DND-41 (cell line): Measurements from ENCODE around the gene SLC25A1.

Source experiments
- ATAC-seq: fragments of 200-7000 bp; cut with Tn5 transposase; 3 replicates; pipeline ENCODE4 v1.9.1; 2021; ENCODE audit warnings: low read depth; ENCODE audit not compliant: insufficient read depth
- DNase-seq: peaks from one replicate; pipeline ENCODE4 v3.0.0-alpha.2; 2020
- H2AFZ ChIP-seq: 2 replicates; pipeline ENCODE4 v1.6.0; 2012; ENCODE audit warnings: low read depth, low read length
- H3K27ac ChIP-seq: 2 replicates; pipeline ENCODE4 v1.5.1; 2012; ENCODE audit warnings: low read length, inconsistent platforms
- H3K27me3 ChIP-seq: fragments of 200-600 bp; sonication (generic); 2 replicates; pipeline ENCODE4 v1.6.0; 2012; ENCODE audit warnings: low read length, mild to moderate bottlenecking, inconsistent platforms; ENCODE audit not compliant: insufficient read depth, poor library complexity
- H3K36me3 ChIP-seq: 2 replicates; pipeline ENCODE4 v1.5.1; 2012; ENCODE audit warnings: low read length, inconsistent platforms; ENCODE audit not compliant: insufficient read depth
- H3K4me1 ChIP-seq: 2 replicates; pipeline ENCODE4 v1.5.1; 2012; ENCODE audit warnings: mild to moderate bottlenecking, low read length; ENCODE audit not compliant: insufficient read depth
- H3K4me2 ChIP-seq: 2 replicates; pipeline ENCODE4 v1.6.0; 2012; ENCODE audit warnings: mild to moderate bottlenecking, moderate library complexity, low read length, inconsistent platforms; ENCODE audit not compliant: insufficient read depth
- H3K4me3 ChIP-seq, 2 experiments: fragments of 200-600 bp in 1 of 2; shearing (Covaris generic) in 1 of 2; 2 replicates each; pipeline ENCODE4 v1.5.1; 2012 to 2016; ENCODE audit warnings: inconsistent platforms in 2 of 2, low read length in 2 of 2, mild to moderate bottlenecking in 2 of 2, low read depth in 1 of 2, moderate library complexity in 1 of 2
- H3K79me2 ChIP-seq: 2 replicates; pipeline ENCODE4 v1.6.0; 2012; ENCODE audit warnings: low read length, inconsistent platforms; ENCODE audit not compliant: insufficient read depth
- H3K9ac ChIP-seq: 2 replicates; pipeline ENCODE4 v1.6.0; 2012; ENCODE audit warnings: low read depth, mild to moderate bottlenecking, inconsistent platforms, low read length, moderate library complexity
- H3K9me3 ChIP-seq: 2 replicates; pipeline ENCODE4 v1.5.1; 2012; ENCODE audit warnings: low read length, moderate library complexity, mild to moderate bottlenecking, inconsistent platforms; ENCODE audit not compliant: insufficient read depth, severe bottlenecking
- H4K20me1 ChIP-seq: 2 replicates; pipeline ENCODE4 v1.6.0; 2012; ENCODE audit warnings: low read length; ENCODE audit not compliant: insufficient read depth
- EZH2 ChIP-seq: IDR thresholded peaks from 3 replicates; pipeline ENCODE4 v1.6.1; 2012; ENCODE audit warnings: borderline replicate concordance, low read depth, mild to moderate bottlenecking, moderate library complexity, low read length, inconsistent platforms; ENCODE audit not compliant: severe bottlenecking
- TF ChIP-seq, protein P1 (sequence below): IDR thresholded peaks from 2 replicates; pipeline ENCODE4 v1.5.1; 2012; ENCODE audit warnings: borderline replicate concordance, low read length, moderate library complexity, mild to moderate bottlenecking; ENCODE audit not compliant: poor library complexity, severe bottlenecking; ENCODE audit errors: extremely low read depth

Gene SLC25A1

DNA sequence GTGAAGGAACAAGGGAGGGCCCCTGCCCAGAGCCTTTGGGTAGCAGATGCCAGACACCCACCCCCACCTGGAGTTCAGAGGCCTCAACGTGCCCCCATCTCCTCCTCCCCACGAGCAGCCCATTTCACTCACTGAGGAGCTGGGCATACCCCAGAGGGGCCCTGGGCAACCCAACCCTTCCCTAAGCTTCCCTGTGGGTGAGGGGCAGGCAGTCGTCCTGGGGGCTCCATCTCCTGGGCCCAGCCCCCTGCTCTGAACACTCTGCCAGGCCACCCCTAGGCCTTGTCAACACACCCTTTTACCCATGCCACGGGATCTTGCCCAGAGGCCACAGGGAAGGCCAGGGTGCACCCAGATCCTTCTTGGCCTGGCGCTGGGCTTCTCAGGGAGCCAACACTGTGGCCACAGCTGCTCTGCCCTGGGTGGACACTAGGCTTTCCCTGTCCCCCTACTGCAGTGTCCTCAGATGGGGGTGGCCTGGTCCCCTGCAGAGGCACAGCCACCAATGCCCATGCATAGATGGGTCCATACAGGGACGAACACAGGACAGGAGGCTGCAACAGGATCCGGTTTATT, 3.4 kb downstream of the SLC25A1 start:
- H4K20me1 ChIP-seq, result peaks cover 53% of the 10 kb centered on the region
- no peak overlapping the region for H2AFZ ChIP-seq
- H3K4me3 ChIP-seq, result no peak overlapping the region
- DNase-seq (no peak), ATAC-seq (no peak)
- 0 out of 2 replicates have a peak overlapping the region, but pooled peaks have one; percentile 14 for H3K9ac ChIP-seq
- TF ChIP-seq, protein P1, sequence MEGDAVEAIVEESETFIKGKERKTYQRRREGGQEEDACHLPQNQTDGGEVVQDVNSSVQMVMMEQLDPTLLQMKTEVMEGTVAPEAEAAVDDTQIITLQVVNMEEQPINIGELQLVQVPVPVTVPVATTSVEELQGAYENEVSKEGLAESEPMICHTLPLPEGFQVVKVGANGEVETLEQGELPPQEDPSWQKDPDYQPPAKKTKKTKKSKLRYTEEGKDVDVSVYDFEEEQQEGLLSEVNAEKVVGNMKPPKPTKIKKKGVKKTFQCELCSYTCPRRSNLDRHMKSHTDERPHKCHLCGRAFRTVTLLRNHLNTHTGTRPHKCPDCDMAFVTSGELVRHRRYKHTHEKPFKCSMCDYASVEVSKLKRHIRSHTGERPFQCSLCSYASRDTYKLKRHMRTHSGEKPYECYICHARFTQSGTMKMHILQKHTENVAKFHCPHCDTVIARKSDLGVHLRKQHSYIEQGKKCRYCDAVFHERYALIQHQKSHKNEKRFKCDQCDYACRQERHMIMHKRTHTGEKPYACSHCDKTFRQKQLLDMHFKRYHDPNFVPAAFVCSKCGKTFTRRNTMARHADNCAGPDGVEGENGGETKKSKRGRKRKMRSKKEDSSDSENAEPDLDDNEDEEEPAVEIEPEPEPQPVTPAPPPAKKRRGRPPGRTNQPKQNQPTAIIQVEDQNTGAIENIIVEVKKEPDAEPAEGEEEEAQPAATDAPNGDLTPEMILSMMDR, result no peak
- TF ChIP-seq EZH2, result no peak
- H3K27ac ChIP-seq, result no peak overlapping the region
- H3K4me2 ChIP-seq, result peak overlapping the region; percentile 36
- peaks cover 34% of the 10 kb centered on the region for H3K36me3 ChIP-seq
- peaks cover 77% of the 10 kb centered on the region for H3K4me1 ChIP-seq
- H3K79me2 ChIP-seq, result peaks cover 78% of the 10 kb centered on the region
- H3K9me3 ChIP-seq, result no peaks in the 10 kb centered on the region
- H3K27me3 ChIP-seq, result no peaks in the 10 kb centered on the region

DNA sequence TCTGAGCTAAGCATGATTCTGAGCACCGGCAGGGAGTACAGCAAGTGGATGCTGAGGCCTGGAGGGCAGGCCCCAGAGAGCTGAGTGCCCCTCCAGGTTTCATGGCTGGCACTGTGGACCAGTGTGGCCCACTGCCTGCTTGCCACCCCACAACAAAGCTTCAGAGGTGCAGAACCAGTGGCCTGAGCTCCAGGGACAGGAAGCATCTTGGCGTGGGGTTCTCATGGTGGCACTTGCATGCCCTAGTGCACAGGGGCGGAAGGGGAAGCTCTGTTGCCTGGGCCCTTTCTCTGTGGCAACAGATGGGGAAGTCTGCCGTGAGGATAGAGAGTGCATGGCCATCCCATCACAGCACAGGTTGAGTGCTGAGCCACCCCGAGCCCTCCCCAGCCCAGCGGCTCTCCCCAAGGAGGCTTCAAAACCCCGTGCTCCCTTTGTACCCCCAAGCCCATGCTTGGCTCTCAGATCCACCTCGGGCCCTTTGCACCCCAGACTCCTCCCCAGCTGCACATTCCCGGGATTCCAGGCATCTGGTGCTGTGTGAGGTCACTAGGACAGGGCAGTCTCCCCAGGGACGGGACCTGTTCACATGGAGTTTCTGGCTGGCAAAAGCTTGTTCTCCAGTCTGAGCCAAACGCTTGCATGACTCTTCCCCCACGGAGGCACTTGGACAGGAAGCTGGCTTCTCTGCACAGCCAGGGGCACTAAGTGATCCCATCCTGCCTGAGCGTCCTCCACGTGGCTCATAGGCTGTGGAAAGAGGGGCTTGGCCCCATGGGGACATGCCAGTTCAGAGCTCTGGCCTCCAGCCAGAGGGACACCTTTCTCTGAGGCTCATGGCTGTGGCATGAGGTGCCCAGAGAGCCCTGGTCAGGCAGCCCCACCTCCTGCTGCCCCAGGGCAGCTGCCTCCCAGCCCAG, 4.2 kb downstream of the SLC25A1 start:
- H3K9me3 ChIP-seq, result no peaks in the 10 kb centered on the region
- H3K4me1 ChIP-seq, result peaks cover 75% of the 10 kb centered on the region
- peaks cover 53% of the 10 kb centered on the region for H4K20me1 ChIP-seq
- peak overlapping the region; percentile 80; the same call in 1 of the 2 replicates for H3K9ac ChIP-seq
- H3K36me3 ChIP-seq, result peaks cover 34% of the 10 kb centered on the region
- H3K79me2 ChIP-seq, result peaks cover 78% of the 10 kb centered on the region
- DNase-seq, result no peak
- no peak overlapping the region for H2AFZ ChIP-seq
- no peak for ATAC-seq
- peak overlapping the region in 1 of 2 experiments; percentile 89; a peak in 1 of 4 replicates for H3K4me3 ChIP-seq
- no peaks in the 10 kb centered on the region for H3K27me3 ChIP-seq
- peak overlapping the region; percentile 96 for H3K4me2 ChIP-seq
- no peak for TF ChIP-seq EZH2
- TF ChIP-seq, protein P1, result no peak
- no peak overlapping the region; the same call in 1 of the 2 replicates for H3K27ac ChIP-seq

DNA sequence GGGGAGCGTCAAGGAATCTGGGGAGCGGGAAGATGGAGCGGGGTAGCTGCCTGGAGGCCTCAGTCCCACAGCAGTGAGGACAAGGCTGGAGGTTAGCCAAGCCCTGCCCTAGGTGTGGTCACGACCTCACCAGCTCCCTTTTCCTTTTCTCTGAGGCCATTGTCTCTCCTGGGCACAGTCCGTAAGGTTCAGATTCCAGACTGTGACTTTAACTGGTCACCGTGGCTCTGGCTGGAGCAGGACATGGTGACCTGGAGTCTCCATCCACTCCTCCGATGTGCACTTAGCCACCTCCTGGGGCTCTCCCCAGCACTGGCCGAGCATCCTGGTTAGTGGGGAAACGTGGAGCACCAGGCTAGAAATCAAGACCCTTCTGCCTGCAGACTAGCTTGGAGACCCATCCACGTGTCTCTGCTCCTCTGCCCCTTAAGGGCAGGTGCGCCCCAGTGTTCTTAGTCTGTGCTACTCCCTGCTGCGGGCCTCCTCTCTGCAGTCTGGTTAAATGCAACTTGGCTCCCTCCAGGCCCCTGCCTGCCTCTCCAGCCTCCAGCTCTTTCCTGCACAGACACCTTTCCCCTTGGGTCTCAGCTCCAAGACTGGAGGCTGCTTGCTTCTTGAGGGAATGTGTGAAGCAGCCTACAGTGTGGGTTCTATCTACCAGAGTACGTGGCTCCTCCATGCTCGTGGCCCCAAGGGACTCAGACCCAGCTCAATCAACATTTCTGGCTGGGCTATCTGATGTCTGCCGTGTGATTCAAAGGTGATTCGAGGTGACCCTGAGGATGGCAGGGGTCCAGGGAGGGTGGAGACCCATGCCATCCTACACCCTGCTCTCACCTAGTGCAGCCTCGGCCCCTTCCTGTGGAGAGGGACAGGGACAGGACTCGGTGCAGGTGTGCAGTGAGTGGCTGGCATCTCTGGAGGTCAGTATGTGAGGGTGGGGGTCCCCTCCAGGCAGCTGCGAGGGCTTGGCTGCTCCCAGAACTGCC, 5.2 kb downstream of the SLC25A1 start:
- H2AFZ ChIP-seq, result no peak overlapping the region
- H3K79me2 ChIP-seq, result peaks cover 77% of the 10 kb centered on the region
- peak overlapping the region; percentile 96 for H3K4me2 ChIP-seq
- H3K4me3 ChIP-seq, result peak overlapping the region; percentile 89 to 93; a peak in 3 of 4 replicates
- DNase-seq (no peak), ATAC-seq (no peak)
- TF ChIP-seq, protein P1, result no peak
- TF ChIP-seq EZH2, result no peak
- H3K9me3 ChIP-seq, result no peaks in the 10 kb centered on the region
- H4K20me1 ChIP-seq, result peaks cover 53% of the 10 kb centered on the region
- peak overlapping the region; percentile 73; the same call in 1 of the 2 replicates for H3K27ac ChIP-seq
- H3K36me3 ChIP-seq, result peaks cover 34% of the 10 kb centered on the region
- no peaks in the 10 kb centered on the region for H3K27me3 ChIP-seq
- peak overlapping the region; percentile 80 for H3K9ac ChIP-seq
- peaks cover 69% of the 10 kb centered on the region for H3K4me1 ChIP-seq
